ENCODE measurements around the gene TRAPPC12. TPM values are rescaled to one million over a fixed set of nuclear protein-coding genes. Genes with fewer than 3 reads are reported as not detected.

Gene TRAPPC12
- total RNA-seq, 3 donors from 2014 or later: 76.9 to 102 (median 97.8) TPM

- no peaks in the 10 kb centered on the region for H3K36me3 ChIP-seq (ENCODE audit: low read depth)
- peaks cover 27% of the 10 kb centered on the region for H3K4me1 ChIP-seq (ENCODE audit: low read depth)
- intact Hi-C loops (cut with DNase I, micrococcal nuclease): no loop called here
- peak overlapping the region; percentile 60 for H3K4me3 ChIP-seq
- ATAC-seq (peak; percentile 9), DNase-seq (no peak)
- no peak for TF ChIP-seq CTCF (IDR thresholded peaks at IDR 0.05)
- no peaks in the 10 kb centered on the region for H3K9me3 ChIP-seq
These were observed 2.2 kb upstream of the TRAPPC12 start for GRCh38 chr2:3377279-3377611.

- Histone ChIP-seq H3K4me1 (ENCODE audit: low read depth) (peaks cover 27% of the 10 kb centered on the region), H3K9me3 (no peaks in the 10 kb centered on the region), H3K4me3 (peak within 1 kb of the TSS; percentile 60), H3K36me3 (ENCODE audit: low read depth) (no peaks in the 10 kb centered on the region)
- intact Hi-C loops (cut with DNase I, micrococcal nuclease): no loop called here
- no peak for TF ChIP-seq CTCF (IDR thresholded peaks at IDR 0.05)
- ATAC-seq (peak; percentile 94), DNase-seq (peak; percentile 98 to 99 (median 99))
These were observed 1.7 kb upstream of the TRAPPC12 start, which contains the start of gene EIPR1 for GRCh38 chr2:3377612-3378432. Gene EIPR1 (minus strand): TSS chr2:3377818. CDS start chr2:3377689, 129 bp downstream.

- ATAC-seq: no peak
- intact Hi-C loops (cut with DNase I, micrococcal nuclease): no loop called here
- Histone ChIP-seq H3K9me3 (no peaks in the 10 kb centered on the region), H3K36me3 (ENCODE audit: low read depth) (no peaks in the 10 kb centered on the region), H3K4me1 (ENCODE audit: low read depth) (peaks cover 27% of the 10 kb centered on the region), H3K4me3 (peak overlapping the region; percentile 62)
- no peak for DNase-seq
- TF ChIP-seq CTCF (IDR thresholded peaks at IDR 0.05): no peak
These were observed 201 bp upstream of the TRAPPC12 start for GRCh38 chr2:3379339-3379646.

GRCh38 chr2:3386448-3386958 is 7.0 kb downstream of the TRAPPC12 start:
- no peak for ATAC-seq
- intact Hi-C loops (cut with DNase I, micrococcal nuclease): no loop called here
- Histone ChIP-seq H3K4me1 (ENCODE audit: low read depth) (no peaks in the 10 kb centered on the region), H3K36me3 (ENCODE audit: low read depth) (no peaks in the 10 kb centered on the region), H3K4me3 (no peak overlapping the region), H3K9me3 (no peaks in the 10 kb centered on the region)
- no peak for TF ChIP-seq CTCF (IDR thresholded peaks at IDR 0.05)
- DNase-seq: no peak

- no peak for DNase-seq
- no peaks in the 10 kb centered on the region for H3K4me1 ChIP-seq (ENCODE audit: low read depth)
- H3K9me3 ChIP-seq: no peaks in the 10 kb centered on the region
- H3K36me3 ChIP-seq (ENCODE audit: low read depth): no peaks in the 10 kb centered on the region
- intact Hi-C loops (cut with DNase I, micrococcal nuclease): no loop called here
- no peak for ATAC-seq
- no peak for TF ChIP-seq CTCF (IDR thresholded peaks at IDR 0.05)
- no peak overlapping the region for H3K4me3 ChIP-seq
These were observed 7.5 kb downstream of the TRAPPC12 start for GRCh38 chr2:3387011-3387410.

Data from mucosa of descending colon (tissue), 3 donors.